Measurements from ENCODE around the gene ISG20. TPM values are rescaled to one million over a fixed set of nuclear protein-coding genes. Genes with fewer than 3 reads are reported as not detected.

ISG20 gene
- total RNA-seq, 1 experiment from 2014 or later, result 1.8 TPM

DNA sequence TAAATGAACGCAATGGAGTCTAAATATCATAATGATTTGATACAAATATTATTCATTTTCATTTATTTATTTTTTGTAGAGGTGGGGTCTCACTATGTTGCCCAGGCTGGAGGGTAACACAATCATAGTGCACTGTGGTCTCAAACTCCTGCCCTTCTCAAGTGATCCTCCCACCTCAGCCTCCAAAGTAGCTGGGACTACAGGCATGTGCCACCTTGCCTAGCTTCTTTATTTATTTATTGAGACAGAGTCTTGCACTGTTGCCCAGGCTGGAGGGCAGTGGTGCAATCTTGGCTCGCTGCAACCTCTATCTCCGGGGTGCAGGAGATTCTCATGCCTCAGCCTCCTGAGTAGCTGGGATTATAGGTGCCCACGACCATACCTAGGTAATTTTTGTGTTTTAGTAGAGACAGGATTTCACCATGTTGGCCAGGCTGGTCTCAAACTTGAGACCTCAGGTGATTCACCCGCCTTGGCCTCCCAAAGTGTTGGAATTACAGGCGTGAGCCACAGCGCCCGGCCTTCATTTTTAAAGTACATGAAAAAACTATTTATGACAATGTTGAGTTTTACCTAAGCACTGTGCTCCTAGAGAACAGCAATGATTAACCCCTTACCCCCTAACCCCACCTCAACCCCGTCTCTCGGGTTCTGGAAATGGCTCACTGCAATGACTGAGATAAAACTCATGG is 21.6 kb upstream of the ISG20 start:
- ChIA-PET CTCF (no interaction called here), POLR2A (ENCODE audit: low non-redundant PET) (no interaction called here)
- Histone ChIP-seq H3K9me3 (ENCODE audit: low read depth, low read length, poor library complexity, severe bottlenecking) (no peaks in the 10 kb centered on the region), H3K4me1 (ENCODE audit: insufficient read depth, low read length, poor library complexity, severe bottlenecking) (peaks cover 3% of the 10 kb centered on the region), H3K4me3 (ENCODE audit: low read depth, low read length, poor library complexity, severe bottlenecking) (no peak overlapping the region), H3K27ac (ENCODE audit: low read depth, low read length, poor library complexity, severe bottlenecking) (no peak overlapping the region), H3K27me3 (replicated peaks; ENCODE audit: insufficient read depth, low read depth, low read length, poor library complexity) (no peaks in the 10 kb centered on the region), H3K36me3 (ENCODE audit: insufficient read depth, low read length, poor library complexity, severe bottlenecking) (no peaks in the 10 kb centered on the region)
- intact Hi-C loops (cut with micrococcal nuclease; ENCODE audit: unreplicated experiment), result loop anchor here (2.0 kb wide), 1 partner anchor 140 kb away; no protein-coding TSS in a partner anchor
- BruUV-seq (replicated peaks), result no TSS peak
- DNase-seq (ENCODE audit: low spot score), result no peak
- no peak for TF ChIP-seq EZH2 (IDR thresholded peaks at IDR 0.05; ENCODE audit: borderline replicate concordance, low read depth, low read length, poor library complexity, severe bottlenecking)
- TF ChIP-seq, protein P1, sequence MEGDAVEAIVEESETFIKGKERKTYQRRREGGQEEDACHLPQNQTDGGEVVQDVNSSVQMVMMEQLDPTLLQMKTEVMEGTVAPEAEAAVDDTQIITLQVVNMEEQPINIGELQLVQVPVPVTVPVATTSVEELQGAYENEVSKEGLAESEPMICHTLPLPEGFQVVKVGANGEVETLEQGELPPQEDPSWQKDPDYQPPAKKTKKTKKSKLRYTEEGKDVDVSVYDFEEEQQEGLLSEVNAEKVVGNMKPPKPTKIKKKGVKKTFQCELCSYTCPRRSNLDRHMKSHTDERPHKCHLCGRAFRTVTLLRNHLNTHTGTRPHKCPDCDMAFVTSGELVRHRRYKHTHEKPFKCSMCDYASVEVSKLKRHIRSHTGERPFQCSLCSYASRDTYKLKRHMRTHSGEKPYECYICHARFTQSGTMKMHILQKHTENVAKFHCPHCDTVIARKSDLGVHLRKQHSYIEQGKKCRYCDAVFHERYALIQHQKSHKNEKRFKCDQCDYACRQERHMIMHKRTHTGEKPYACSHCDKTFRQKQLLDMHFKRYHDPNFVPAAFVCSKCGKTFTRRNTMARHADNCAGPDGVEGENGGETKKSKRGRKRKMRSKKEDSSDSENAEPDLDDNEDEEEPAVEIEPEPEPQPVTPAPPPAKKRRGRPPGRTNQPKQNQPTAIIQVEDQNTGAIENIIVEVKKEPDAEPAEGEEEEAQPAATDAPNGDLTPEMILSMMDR (conservative IDR thresholded peaks at IDR 0.05; ENCODE audit: low read depth, low read length), result no peak

DNA sequence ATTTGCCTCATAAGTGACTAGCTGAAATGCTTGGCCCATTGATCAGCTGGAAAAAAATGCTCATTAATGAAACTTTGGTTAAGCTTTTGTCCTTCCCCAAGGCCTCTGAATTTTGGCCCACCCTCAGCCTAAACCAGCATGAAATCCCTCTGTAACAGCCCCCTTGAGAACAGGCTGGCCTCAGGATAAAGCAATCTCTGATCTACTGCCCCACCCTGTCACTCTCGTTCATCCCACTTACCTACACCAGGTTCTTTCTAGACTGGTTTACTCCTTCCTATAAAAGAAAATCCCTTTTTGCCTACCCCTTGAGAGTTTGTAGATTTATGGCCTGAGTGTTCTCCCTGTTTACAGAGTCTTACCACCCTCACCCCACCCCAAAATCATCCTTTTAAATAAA is 21.0 kb upstream of the ISG20 start:
- no peaks in the 10 kb centered on the region for H3K27me3 ChIP-seq (replicated peaks; ENCODE audit: insufficient read depth, low read depth, low read length, poor library complexity)
- H3K27ac ChIP-seq (ENCODE audit: low read depth, low read length, poor library complexity, severe bottlenecking), result no peak overlapping the region
- no peak overlapping the region for H3K4me3 ChIP-seq (ENCODE audit: low read depth, low read length, poor library complexity, severe bottlenecking)
- H3K4me1 ChIP-seq (ENCODE audit: insufficient read depth, low read length, poor library complexity, severe bottlenecking), result peaks cover 3% of the 10 kb centered on the region
- DNase-seq (ENCODE audit: low spot score), result no peak
- intact Hi-C loops (cut with micrococcal nuclease; ENCODE audit: unreplicated experiment), result loop anchor here (2.0 kb wide), 1 partner anchor 141 kb away; no protein-coding TSS in a partner anchor
- TF ChIP-seq, protein P1 (conservative IDR thresholded peaks at IDR 0.05; ENCODE audit: low read depth, low read length), result no peak
- no peak for TF ChIP-seq EZH2 (IDR thresholded peaks at IDR 0.05; ENCODE audit: borderline replicate concordance, low read depth, low read length, poor library complexity, severe bottlenecking)
- no peaks in the 10 kb centered on the region for H3K9me3 ChIP-seq (ENCODE audit: low read depth, low read length, poor library complexity, severe bottlenecking)
- no TSS peak for BruUV-seq (replicated peaks)
- ChIA-PET POLR2A (ENCODE audit: low non-redundant PET) (no interaction called here), CTCF (no interaction called here)
- no peaks in the 10 kb centered on the region for H3K36me3 ChIP-seq (ENCODE audit: insufficient read depth, low read length, poor library complexity, severe bottlenecking)

DNA sequence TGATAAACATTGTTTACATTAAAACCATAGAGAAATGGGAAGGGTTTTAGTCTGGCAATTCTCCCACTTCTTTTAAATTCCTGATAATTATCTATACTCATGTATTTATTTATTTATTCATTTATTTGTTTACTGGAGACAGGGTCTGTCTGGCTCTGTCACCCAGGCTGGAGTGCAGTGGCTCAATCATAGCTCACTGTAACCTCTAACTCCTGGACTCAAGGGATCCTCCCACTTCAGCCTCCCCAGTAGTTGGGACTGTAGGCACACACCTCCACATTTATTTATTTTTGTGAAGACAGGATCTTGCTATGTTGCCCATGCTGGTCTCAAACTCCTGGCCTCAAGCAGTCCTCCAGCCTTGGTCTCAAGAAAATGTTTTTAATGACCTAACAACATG is 20.1 kb upstream of the ISG20 start:
- H3K27me3 ChIP-seq (replicated peaks; ENCODE audit: insufficient read depth, low read depth, low read length, poor library complexity), result no peaks in the 10 kb centered on the region
- intact Hi-C loops (cut with micrococcal nuclease; ENCODE audit: unreplicated experiment), result no loop called here
- ChIA-PET POLR2A (ENCODE audit: low non-redundant PET) (no interaction called here), CTCF (no interaction called here)
- no peak overlapping the region for H3K27ac ChIP-seq (ENCODE audit: low read depth, low read length, poor library complexity, severe bottlenecking)
- H3K9me3 ChIP-seq (ENCODE audit: low read depth, low read length, poor library complexity, severe bottlenecking), result no peaks in the 10 kb centered on the region
- no peak overlapping the region for H3K4me3 ChIP-seq (ENCODE audit: low read depth, low read length, poor library complexity, severe bottlenecking)
- DNase-seq (ENCODE audit: low spot score), result no peak
- H3K36me3 ChIP-seq (ENCODE audit: insufficient read depth, low read length, poor library complexity, severe bottlenecking), result no peaks in the 10 kb centered on the region
- H3K4me1 ChIP-seq (ENCODE audit: insufficient read depth, low read length, poor library complexity, severe bottlenecking), result peaks cover 12% of the 10 kb centered on the region
- BruUV-seq (replicated peaks), result no TSS peak
- TF ChIP-seq EZH2 (IDR thresholded peaks at IDR 0.05; ENCODE audit: borderline replicate concordance, low read depth, low read length, poor library complexity, severe bottlenecking), result no peak
- TF ChIP-seq, protein P1 (conservative IDR thresholded peaks at IDR 0.05; ENCODE audit: low read depth, low read length), result no peak
